Measurements from ENCODE around the gene HSPB6.

- TF ChIP-seq, protein P1, sequence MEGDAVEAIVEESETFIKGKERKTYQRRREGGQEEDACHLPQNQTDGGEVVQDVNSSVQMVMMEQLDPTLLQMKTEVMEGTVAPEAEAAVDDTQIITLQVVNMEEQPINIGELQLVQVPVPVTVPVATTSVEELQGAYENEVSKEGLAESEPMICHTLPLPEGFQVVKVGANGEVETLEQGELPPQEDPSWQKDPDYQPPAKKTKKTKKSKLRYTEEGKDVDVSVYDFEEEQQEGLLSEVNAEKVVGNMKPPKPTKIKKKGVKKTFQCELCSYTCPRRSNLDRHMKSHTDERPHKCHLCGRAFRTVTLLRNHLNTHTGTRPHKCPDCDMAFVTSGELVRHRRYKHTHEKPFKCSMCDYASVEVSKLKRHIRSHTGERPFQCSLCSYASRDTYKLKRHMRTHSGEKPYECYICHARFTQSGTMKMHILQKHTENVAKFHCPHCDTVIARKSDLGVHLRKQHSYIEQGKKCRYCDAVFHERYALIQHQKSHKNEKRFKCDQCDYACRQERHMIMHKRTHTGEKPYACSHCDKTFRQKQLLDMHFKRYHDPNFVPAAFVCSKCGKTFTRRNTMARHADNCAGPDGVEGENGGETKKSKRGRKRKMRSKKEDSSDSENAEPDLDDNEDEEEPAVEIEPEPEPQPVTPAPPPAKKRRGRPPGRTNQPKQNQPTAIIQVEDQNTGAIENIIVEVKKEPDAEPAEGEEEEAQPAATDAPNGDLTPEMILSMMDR (IDR thresholded peaks at IDR 0.05) = no peak
- no peak for TF ChIP-seq ZFX (IDR thresholded peaks at IDR 0.05; ENCODE audit: borderline replicate concordance)
Measured at GRCh38 chr19:35757231-35757748, 461 bp upstream of the HSPB6 start.
